Measurements from ENCODE around the gene ZNF287.

Gene ZNF287

DNA sequence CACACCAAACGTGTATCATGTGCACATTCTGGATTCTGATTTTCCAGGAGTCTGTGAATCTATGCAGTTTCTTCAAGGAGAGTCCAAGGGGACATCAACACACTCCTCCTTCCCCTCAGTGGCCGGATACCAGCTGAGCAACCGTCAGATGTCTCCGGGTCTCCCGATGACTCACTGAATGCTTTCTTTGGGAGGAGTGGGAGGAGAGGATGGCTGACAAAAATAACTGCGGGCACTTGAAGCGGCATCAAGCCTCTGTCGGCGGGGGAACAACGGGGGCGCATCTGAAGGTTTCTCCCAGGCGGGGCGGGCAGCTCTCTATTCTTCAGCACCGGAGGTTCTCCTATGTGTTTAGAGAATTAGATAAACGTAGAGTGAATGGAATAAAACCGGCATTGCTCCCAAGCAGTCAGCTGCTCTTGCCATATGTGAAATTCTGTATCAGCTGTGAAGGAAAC, 52.4 kb downstream of the ZNF287 start:
- DNase-seq (ENCODE audit: low spot score), result no peak

DNA sequence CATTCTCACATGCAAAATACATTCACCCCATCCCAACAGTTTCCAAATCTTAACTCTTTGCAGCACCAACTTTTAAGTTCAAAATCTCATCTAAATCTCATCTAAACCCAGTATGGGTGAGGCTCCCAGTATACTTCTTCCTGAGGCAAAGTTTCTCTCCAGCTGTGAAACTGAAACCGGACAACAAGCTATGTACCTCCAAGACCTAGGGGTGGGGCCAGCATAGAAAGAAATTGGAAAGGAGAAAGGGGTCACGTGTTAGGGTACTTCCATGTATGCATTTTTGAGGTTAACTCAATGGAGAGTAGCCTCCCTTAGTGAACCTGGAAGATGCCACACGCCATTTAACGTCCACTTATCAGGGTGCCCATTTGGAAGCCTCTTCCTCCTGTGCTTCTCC, 53.1 kb downstream of the ZNF287 start:
- DNase-seq (ENCODE audit: low spot score), result no peak

DNA sequence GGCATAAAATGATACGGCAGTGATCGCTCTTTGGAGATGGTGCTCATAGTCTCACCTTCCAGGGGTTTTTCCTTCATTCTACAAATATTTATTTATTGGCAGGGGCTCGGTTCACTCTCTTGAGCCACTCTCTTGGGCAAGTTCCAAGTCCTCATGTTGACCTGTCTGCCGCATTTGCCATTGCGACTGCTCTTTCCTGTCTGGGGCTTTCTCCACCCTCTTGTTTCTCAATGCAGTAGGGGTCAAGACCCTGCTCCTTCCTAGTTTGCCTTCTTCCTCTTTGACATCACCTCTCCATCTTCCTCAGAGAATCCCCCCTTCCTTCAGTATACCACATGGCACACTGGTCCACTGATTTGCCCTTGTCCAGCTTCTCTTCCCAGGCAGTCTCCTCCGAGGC, 55.1 kb downstream of the ZNF287 start:
- no peak for DNase-seq (ENCODE audit: low spot score)

- no peak for DNase-seq (ENCODE audit: low spot score)
Measured at GRCh38 chr17:16512011-16512410, 57.0 kb downstream of the ZNF287 start.

DNA sequence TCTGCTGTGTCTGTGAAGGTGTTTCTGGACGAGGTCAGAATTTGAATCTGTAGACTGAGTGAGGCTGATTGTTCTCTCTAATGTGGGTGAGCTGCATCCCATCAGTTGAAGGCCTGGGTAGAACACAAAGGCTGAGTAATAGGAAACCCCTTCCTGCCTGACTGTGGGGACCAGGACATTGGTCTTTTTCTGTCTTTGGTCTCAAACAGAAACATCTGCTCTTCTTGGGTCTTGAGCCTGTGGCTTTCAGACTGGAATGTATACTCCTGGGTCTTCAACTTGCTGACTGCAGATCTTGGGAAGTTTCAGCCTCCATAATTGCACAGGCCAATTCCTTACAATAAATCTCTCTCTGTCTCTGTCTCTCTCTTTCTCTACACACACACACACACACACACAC, 57.4 kb downstream of the ZNF287 start:
- no peak for DNase-seq (ENCODE audit: low spot score)

GRCh38 chr17:16507918-16508533, 61.0 kb downstream of the ZNF287 start:
- no peak for DNase-seq (ENCODE audit: low spot score)

DNA sequence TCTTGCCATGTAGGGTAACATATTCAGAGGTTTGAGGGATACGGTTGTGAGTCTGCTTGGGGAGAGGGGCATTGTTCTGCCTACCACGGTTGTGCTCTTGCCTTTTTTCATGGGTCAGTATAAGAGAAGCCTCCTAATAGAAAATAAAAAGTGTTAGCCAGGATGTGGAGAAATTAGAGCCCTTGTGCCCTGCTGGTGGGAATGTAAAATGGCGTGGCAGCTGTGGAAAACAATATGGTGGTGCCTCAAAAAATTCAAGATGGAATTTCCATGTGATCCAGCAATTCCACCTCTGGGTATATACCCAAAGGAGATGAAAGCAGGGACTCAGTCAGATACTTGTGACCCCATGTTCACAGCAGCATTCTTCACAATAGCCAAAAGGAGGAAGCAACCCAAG, 62.8 kb downstream of the ZNF287 start:
- no peak for DNase-seq (ENCODE audit: low spot score)

- no peak for DNase-seq (ENCODE audit: low spot score)
Measured at GRCh38 chr17:16504984-16505383, 64.0 kb downstream of the ZNF287 start.

All from hematopoietic multipotent progenitor cell treated with erythropoietin and hydrocortisone succinate and interleukin-3 and kit ligand, for 15 days (in vitro differentiated cells).